Fibroblast of lung (primary cell): ENCODE measurements around the gene SPDYE3. TPM values are rescaled to one million over a fixed set of nuclear protein-coding genes. Genes with fewer than 3 reads are reported as not detected.

ENCODE experiments used
- DNase-seq, 2 donors: peaks; one replicate each; pipeline versions ENCODE4 v3.0.0 to v3.0.0-alpha.2; 2010; ENCODE audit warnings: low read depth in 2 of 2
- H2AFZ ChIP-seq: 2 replicates; pipeline ENCODE4 v1.5.1; 2012; ENCODE audit warnings: low read length, control low read depth, inconsistent platforms
- H3K27ac ChIP-seq: 2 replicates; pipeline ENCODE4 v1.5.1; 2011; ENCODE audit warnings: low read length, control low read depth; ENCODE audit not compliant: insufficient read depth
- H3K27me3 ChIP-seq: 2 replicates; pipeline ENCODE4 v1.5.1; 2011; ENCODE audit warnings: mild to moderate bottlenecking, low read length; ENCODE audit not compliant: control insufficient read depth, insufficient read depth
- H3K36me3 ChIP-seq: 2 replicates; pipeline ENCODE4 v1.5.1; 2011; ENCODE audit warnings: low read length; ENCODE audit not compliant: control insufficient read depth, insufficient read depth
- H3K4me1 ChIP-seq: 2 replicates; pipeline ENCODE4 v1.5.1; 2011; ENCODE audit warnings: low read length; ENCODE audit not compliant: control insufficient read depth, insufficient read depth; ENCODE audit errors: extremely low read depth
- H3K4me2 ChIP-seq: 2 replicates; pipeline ENCODE4 v1.5.1; 2011; ENCODE audit warnings: low read length, control low read depth; ENCODE audit not compliant: insufficient read depth; ENCODE audit errors: extremely low read depth
- H3K4me3 ChIP-seq, 4 experiments: fragments of 200-600 bp in 1 of 4; sonication (generic) in 1 of 4; replicated peaks in 1 of 4; 2 replicates each; pipeline ENCODE4 v1.5.1; 2011 to 2016; ENCODE audit warnings: low read length in 4 of 4, low read depth in 3 of 4, mild to moderate bottlenecking in 3 of 4, control low read depth in 2 of 4, inconsistent platforms in 1 of 4, mixed read lengths in 1 of 4; ENCODE audit not compliant: insufficient read depth in 1 of 4; ENCODE audit errors: control extremely low read depth in 1 of 4
- H3K79me2 ChIP-seq: 2 replicates; pipeline ENCODE4 v1.5.1; 2012; ENCODE audit warnings: mild to moderate bottlenecking, low read length, inconsistent platforms; ENCODE audit not compliant: control insufficient read depth, insufficient read depth
- H3K9ac ChIP-seq: 2 replicates; pipeline ENCODE4 v1.5.1; 2011; ENCODE audit warnings: mild to moderate bottlenecking, low read length, control low read depth; ENCODE audit not compliant: insufficient read depth
- H3K9me3 ChIP-seq: 2 replicates; pipeline ENCODE4 v1.5.1; 2012; ENCODE audit warnings: low read depth, low read length; ENCODE audit not compliant: control insufficient read depth, insufficient read depth
- H4K20me1 ChIP-seq: 2 replicates; pipeline ENCODE4 v1.5.1; 2011; ENCODE audit warnings: low read length; ENCODE audit not compliant: control insufficient read depth, insufficient read depth; ENCODE audit errors: extremely low read depth
- EZH2 ChIP-seq: IDR thresholded peaks from 2 replicates; pipeline ENCODE4 v1.5.1; 2012; ENCODE audit warnings: low read length, control low read depth, mild to moderate bottlenecking; ENCODE audit errors: missing control alignments
- polyA plus RNA-seq, 2 donors: library from polyadenylated mRNA; depleted of rRNA in 1 of 2; stranded (reverse) in 1 of 2; unstranded in 1 of 2; fragments of >200 nt; gene quantifications; 2 replicates each; pipeline ENCODE4 v1.2.1, GENCODE V29; 2011 to 2012; ENCODE audit warnings: missing spikeins in 1 of 2
- total RNA-seq: library from RNA; depleted of rRNA; stranded (reverse); fragments of >200 nt; gene quantifications from 2 replicates; pipeline ENCODE4 v1.2.1, GENCODE V29; 2014
- TF ChIP-seq, protein P1 (sequence below), 2 donors: IDR thresholded peaks in 1 of 2; conservative IDR thresholded peaks in 1 of 2; 1 replicate in 1 of 2; 2 replicates in 1 of 2; pipeline ENCODE4 v1.5.1; 2011 to 2012; ENCODE audit warnings: low read length in 2 of 2, control low read depth in 1 of 2, inconsistent platforms in 1 of 2, low read depth in 1 of 2, mild to moderate bottlenecking in 1 of 2

The SPDYE3 gene
- total and polyA plus RNA-seq, 2 donors (not counting 1 experiment from before 2014, with no cell fraction given) = not detected

DNA sequence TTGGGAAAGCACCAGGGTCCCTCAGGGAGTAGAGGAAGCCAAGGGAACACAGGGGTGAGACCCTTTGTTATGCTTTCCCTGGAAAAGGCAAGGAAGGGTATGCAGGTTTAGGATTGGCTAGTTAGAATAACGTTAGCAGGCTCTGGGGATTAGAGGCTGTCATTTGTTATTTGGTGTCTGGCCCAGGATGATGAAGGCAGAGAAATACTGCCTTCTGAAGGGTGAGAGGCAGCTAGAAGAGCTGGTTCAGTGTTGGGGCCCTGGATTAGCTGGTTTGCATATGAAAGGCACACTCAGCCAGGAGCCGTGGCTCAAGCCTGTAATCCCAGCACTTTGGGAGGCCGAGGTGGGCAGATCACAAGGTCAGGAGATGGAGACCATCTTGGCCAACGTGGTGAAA is 62.8 kb downstream of the SPDYE3 start:
- peaks cover 2% of the 10 kb centered on the region for H3K36me3 ChIP-seq
- H3K4me1 ChIP-seq = no peaks in the 10 kb centered on the region
- H3K4me3 ChIP-seq = no peak overlapping the region
- H4K20me1 ChIP-seq = no peaks in the 10 kb centered on the region
- DNase-seq = no peak
- H3K79me2 ChIP-seq = no peaks in the 10 kb centered on the region
- H3K9ac ChIP-seq = no peak overlapping the region
- H3K4me2 ChIP-seq = no peak overlapping the region
- H3K9me3 ChIP-seq = no peaks in the 10 kb centered on the region
- H2AFZ ChIP-seq = no peak overlapping the region
- no peak overlapping the region for H3K27ac ChIP-seq
- TF ChIP-seq, protein P1, sequence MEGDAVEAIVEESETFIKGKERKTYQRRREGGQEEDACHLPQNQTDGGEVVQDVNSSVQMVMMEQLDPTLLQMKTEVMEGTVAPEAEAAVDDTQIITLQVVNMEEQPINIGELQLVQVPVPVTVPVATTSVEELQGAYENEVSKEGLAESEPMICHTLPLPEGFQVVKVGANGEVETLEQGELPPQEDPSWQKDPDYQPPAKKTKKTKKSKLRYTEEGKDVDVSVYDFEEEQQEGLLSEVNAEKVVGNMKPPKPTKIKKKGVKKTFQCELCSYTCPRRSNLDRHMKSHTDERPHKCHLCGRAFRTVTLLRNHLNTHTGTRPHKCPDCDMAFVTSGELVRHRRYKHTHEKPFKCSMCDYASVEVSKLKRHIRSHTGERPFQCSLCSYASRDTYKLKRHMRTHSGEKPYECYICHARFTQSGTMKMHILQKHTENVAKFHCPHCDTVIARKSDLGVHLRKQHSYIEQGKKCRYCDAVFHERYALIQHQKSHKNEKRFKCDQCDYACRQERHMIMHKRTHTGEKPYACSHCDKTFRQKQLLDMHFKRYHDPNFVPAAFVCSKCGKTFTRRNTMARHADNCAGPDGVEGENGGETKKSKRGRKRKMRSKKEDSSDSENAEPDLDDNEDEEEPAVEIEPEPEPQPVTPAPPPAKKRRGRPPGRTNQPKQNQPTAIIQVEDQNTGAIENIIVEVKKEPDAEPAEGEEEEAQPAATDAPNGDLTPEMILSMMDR (conservative IDR thresholded peaks at IDR 0.05 in 1 of 2, IDR thresholded peaks at IDR 0.05 in 1 of 2; ENCODE audit: low read depth in 1 of 2, low read length in 2 of 2) = no peak
- TF ChIP-seq EZH2 = no peak
- no peaks in the 10 kb centered on the region for H3K27me3 ChIP-seq

DNA sequence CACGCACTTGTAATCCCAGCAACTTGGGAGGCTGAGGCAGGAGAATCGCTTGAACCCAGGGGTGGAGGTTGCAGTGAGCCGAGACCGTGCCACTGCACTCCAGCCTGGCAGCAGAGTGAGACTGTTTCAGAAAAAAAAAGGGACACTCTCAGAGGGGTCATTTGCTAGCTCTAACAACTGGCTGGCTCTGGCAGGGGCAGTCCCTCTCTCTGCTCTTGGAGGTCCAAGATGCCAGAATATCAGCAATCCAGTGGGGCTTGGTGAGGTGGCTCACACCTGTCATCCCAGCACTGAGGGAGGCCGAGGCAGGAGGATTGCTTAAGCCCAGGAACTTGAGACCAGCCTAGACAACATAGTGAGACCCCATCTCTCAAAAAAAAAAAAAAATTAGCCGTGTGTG is 63.2 kb downstream of the SPDYE3 start:
- Histone ChIP-seq H3K9me3 (no peaks in the 10 kb centered on the region), H3K4me2 (no peak overlapping the region), H3K9ac (no peak overlapping the region), H3K4me3 (no peak overlapping the region), H3K79me2 (no peaks in the 10 kb centered on the region), H3K4me1 (no peaks in the 10 kb centered on the region), H4K20me1 (no peaks in the 10 kb centered on the region), H3K27ac (no peak overlapping the region), H3K27me3 (no peaks in the 10 kb centered on the region), H3K36me3 (peaks cover 2% of the 10 kb centered on the region), H2AFZ (no peak overlapping the region)
- no peak for DNase-seq
- TF ChIP-seq, protein P1 (conservative IDR thresholded peaks at IDR 0.05 in 1 of 2, IDR thresholded peaks at IDR 0.05 in 1 of 2; ENCODE audit: low read depth in 1 of 2, low read length in 2 of 2) = no peak
- TF ChIP-seq EZH2 = no peak

DNA sequence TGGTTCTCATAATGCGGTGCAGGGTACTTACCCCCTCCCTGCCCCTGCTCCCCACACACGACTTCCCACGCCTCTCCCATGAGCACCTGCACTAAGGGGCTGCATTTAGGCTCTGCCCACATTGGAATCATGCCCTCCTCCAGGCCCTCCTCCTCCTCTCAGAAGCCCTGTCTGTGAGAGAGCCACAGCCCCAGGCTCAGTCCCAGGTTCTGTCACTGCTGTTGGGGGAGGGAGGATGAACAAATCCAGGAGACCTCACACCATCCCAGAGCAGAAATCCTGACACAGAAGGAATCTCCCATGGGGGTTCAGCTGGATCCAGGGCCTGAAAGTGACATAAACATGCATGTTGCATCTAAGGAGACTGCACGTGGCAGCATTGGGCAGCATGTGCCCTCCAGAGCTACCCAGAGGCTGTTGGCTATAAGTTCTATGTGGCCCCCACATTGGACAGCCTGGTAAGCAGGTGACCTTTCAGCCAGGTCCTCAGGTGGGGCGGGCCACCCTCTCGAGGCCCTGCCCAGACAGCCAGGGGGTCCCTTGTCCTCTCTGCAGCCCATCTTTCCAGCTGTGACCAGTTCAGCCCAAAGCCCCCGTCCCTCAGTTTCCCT is 64.2 kb downstream of the SPDYE3 start:
- Histone ChIP-seq H2AFZ (no peak overlapping the region), H4K20me1 (no peaks in the 10 kb centered on the region), H3K4me3 (no peak overlapping the region), H3K36me3 (peaks cover 2% of the 10 kb centered on the region), H3K9ac (no peak overlapping the region), H3K27me3 (no peaks in the 10 kb centered on the region), H3K4me2 (no peak overlapping the region), H3K27ac (no peak overlapping the region), H3K4me1 (no peaks in the 10 kb centered on the region), H3K9me3 (no peaks in the 10 kb centered on the region), H3K79me2 (no peaks in the 10 kb centered on the region)
- DNase-seq = no peak
- TF ChIP-seq EZH2 = no peak
- TF ChIP-seq, protein P1 (conservative IDR thresholded peaks at IDR 0.05 in 1 of 2, IDR thresholded peaks at IDR 0.05 in 1 of 2; ENCODE audit: low read depth in 1 of 2, low read length in 2 of 2) = no peak

Other genes with a start within 250 kb of the SPDYE3 start
- 26.8 and 30.8 TPM in 2 replicates for gene ZNF3, start 226.0 kb upstream of the SPDYE3 start, total RNA-seq
- gene ZNF3, start 226.0 kb upstream of the SPDYE3 start, polyA plus RNA-seq = 19.7 and 20.4 TPM in 2 replicates
- gene COPS6, start 218.7 kb upstream of the SPDYE3 start, total RNA-seq = 43.1 and 71.0 TPM in 2 replicates
- 188 and 312 TPM in 2 replicates for gene COPS6, start 218.7 kb upstream of the SPDYE3 start, polyA plus RNA-seq
- 16.7 and 24.4 TPM in 2 replicates for gene MCM7, start 206.3 kb upstream of the SPDYE3 start, total RNA-seq
- 34.3 and 110 TPM in 2 replicates for gene MCM7, start 206.3 kb upstream of the SPDYE3 start, polyA plus RNA-seq
- 17.2 and 30.3 TPM in 2 replicates for gene AP4M1, start 206.1 kb upstream of the SPDYE3 start, total RNA-seq
- gene AP4M1, start 206.1 kb upstream of the SPDYE3 start, polyA plus RNA-seq = 19.6 and 22.1 TPM in 2 replicates
- gene TAF6, start 188.3 kb upstream of the SPDYE3 start, total RNA-seq = 33.1 and 41.5 TPM in 2 replicates
- gene TAF6, start 188.3 kb upstream of the SPDYE3 start, polyA plus RNA-seq = 16.2 and 23.6 TPM in 2 replicates
- 21.6 and 38.3 TPM in 2 replicates for gene CNPY4, start 188.1 kb upstream of the SPDYE3 start, total RNA-seq
- gene CNPY4, start 188.1 kb upstream of the SPDYE3 start, polyA plus RNA-seq = 29.1 and 40.7 TPM in 2 replicates
- 1.8 and 2.5 TPM in 2 replicates for gene MBLAC1, start 180.7 kb upstream of the SPDYE3 start, total RNA-seq
- gene MBLAC1, start 180.7 kb upstream of the SPDYE3 start, polyA plus RNA-seq = 0.75 and 1.1 TPM in 2 replicates
- gene LAMTOR4, start 158.8 kb upstream of the SPDYE3 start, total RNA-seq = 95.0 and 110 TPM in 2 replicates
- 116 and 165 TPM in 2 replicates for gene LAMTOR4, start 158.8 kb upstream of the SPDYE3 start, polyA plus RNA-seq
- 5.6 and 5.9 TPM in 2 replicates for gene TRAPPC14, start 149.0 kb upstream of the SPDYE3 start, total RNA-seq
- gene TRAPPC14, start 149.0 kb upstream of the SPDYE3 start, polyA plus RNA-seq = 1.9 and 2.4 TPM in 2 replicates
- 3.9 and 7.1 TPM in 2 replicates for gene GAL3ST4, start 139.1 kb upstream of the SPDYE3 start, total RNA-seq
- 10.3 and 14.6 TPM in 2 replicates for gene GAL3ST4, start 139.1 kb upstream of the SPDYE3 start, polyA plus RNA-seq
- 1.8 and 2.3 TPM in 2 replicates for gene GPC2, start 130.3 kb upstream of the SPDYE3 start, total RNA-seq
- gene GPC2, start 130.3 kb upstream of the SPDYE3 start, polyA plus RNA-seq = 0.35 and 0.60 TPM in 2 replicates
- 0.50 and 0.77 TPM in 2 replicates for gene STAG3, start 129.8 kb upstream of the SPDYE3 start, total RNA-seq
- 0.27 and 0.34 TPM in 2 replicates for gene STAG3, start 129.8 kb upstream of the SPDYE3 start, polyA plus RNA-seq
- gene PVRIG, start 87.8 kb upstream of the SPDYE3 start, total RNA-seq = not detected in 2 replicates
- gene PVRIG, start 87.8 kb upstream of the SPDYE3 start, polyA plus RNA-seq = not detected in 2 replicates
- 3.6 and 4.3 TPM in 2 replicates for gene PILRB, start 50.4 kb downstream of the SPDYE3 start, total RNA-seq
- 6.5 and 8.8 TPM in 2 replicates for gene PILRB, start 50.4 kb downstream of the SPDYE3 start, polyA plus RNA-seq
- 0.33 TPM in 1 of 2 replicates, not detected in the other for gene PILRA, start 65.8 kb downstream of the SPDYE3 start, total RNA-seq
- 0.15 and 0.20 TPM in 2 replicates for gene PILRA, start 65.8 kb downstream of the SPDYE3 start, polyA plus RNA-seq
- gene ZCWPW1, start 121.0 kb downstream of the SPDYE3 start, total RNA-seq = 2.8 and 4.1 TPM in 2 replicates
- gene ZCWPW1, start 121.0 kb downstream of the SPDYE3 start, polyA plus RNA-seq = 0.64 and 1.1 TPM in 2 replicates
- gene MEPCE, start 122.1 kb downstream of the SPDYE3 start, total RNA-seq = 24.4 and 26.6 TPM in 2 replicates
- 11.4 and 17.6 TPM in 2 replicates for gene MEPCE, start 122.1 kb downstream of the SPDYE3 start, polyA plus RNA-seq
- gene PPP1R35, start 128.8 kb downstream of the SPDYE3 start, total RNA-seq = 18.2 and 18.3 TPM in 2 replicates
- gene PPP1R35, start 128.8 kb downstream of the SPDYE3 start, polyA plus RNA-seq = 7.0 and 9.8 TPM in 2 replicates
- under 0.01 and 0.50 TPM in 2 replicates for gene SPACDR, start 156.6 kb downstream of the SPDYE3 start, total RNA-seq
- 0.25 and 0.60 TPM in 2 replicates for gene SPACDR, start 156.6 kb downstream of the SPDYE3 start, polyA plus RNA-seq
- gene TSC22D4, start 171.5 kb downstream of the SPDYE3 start, total RNA-seq = 15.2 and 21.1 TPM in 2 replicates
- 13.2 and 15.3 TPM in 2 replicates for gene TSC22D4, start 171.5 kb downstream of the SPDYE3 start, polyA plus RNA-seq
- 0.26 and 0.33 TPM in 2 replicates for gene NYAP1, start 176.2 kb downstream of the SPDYE3 start, total RNA-seq
- 0.09 and 0.18 TPM in 2 replicates for gene NYAP1, start 176.2 kb downstream of the SPDYE3 start, polyA plus RNA-seq
- 2.6 and 3.1 TPM in 2 replicates for gene AGFG2, start 231.5 kb downstream of the SPDYE3 start, total RNA-seq
- gene AGFG2, start 231.5 kb downstream of the SPDYE3 start, polyA plus RNA-seq = 2.4 and 3.2 TPM in 2 replicates